Measurements from ENCODE around the gene GPS1. TPM values are rescaled to one million over a fixed set of nuclear protein-coding genes. Genes with fewer than 3 reads are reported as not detected.

Gene GPS1
- total and polyA plus RNA-seq, 9 of the 15 experiments (the other 6 are each of a cell fraction or from before 2014, with no cell fraction given), result 3.1 to 167 (median 69.9) TPM

DNA sequence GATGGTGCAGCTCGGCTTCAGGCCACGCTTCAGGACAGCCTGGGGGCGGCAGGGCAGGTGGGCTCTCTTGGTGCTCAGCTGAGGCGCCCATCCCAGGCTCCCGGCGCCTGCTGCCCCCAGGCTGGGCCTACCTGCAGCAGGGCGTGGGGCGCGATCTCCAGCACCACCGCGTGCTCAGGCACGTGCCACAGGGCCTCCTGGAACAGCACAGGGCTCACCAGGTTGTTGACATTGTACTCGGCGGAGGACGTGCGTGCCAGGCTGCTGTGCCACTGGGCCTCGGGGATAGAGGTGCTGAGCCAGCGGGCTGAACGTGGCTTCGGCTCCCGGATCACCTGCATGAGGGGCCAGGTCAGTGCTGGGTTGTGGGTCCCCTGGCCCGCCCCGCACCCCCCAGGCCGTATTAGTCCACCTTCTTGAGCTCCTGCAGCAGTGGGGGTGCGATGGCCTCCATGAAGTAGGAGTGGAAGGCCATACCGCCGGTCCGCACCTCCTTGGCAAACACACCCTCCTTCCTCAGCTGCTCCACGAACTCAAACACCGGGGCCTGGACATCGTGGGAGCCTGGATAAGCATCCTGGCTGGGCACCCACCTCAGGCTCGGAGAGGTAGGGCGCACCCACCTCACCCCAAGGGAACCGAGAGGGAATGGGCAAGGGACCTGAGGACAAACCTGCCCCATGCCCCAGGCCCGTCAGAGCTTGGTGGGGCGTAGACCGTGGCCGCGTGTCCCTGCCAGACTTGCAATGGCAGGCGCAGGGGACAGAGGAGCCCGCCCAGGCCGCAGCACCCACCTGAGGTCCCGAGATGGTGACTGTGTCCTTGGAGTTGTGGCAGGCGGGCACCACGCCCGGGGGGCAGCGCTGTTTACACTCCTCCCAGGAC, 37.4 kb downstream of the GPS1 start (continued):
- peak; percentile 70 for TF ChIP-seq RBFOX2 (IDR thresholded peaks at IDR 0.05; ENCODE audit: low read depth, low read length)

DNA sequence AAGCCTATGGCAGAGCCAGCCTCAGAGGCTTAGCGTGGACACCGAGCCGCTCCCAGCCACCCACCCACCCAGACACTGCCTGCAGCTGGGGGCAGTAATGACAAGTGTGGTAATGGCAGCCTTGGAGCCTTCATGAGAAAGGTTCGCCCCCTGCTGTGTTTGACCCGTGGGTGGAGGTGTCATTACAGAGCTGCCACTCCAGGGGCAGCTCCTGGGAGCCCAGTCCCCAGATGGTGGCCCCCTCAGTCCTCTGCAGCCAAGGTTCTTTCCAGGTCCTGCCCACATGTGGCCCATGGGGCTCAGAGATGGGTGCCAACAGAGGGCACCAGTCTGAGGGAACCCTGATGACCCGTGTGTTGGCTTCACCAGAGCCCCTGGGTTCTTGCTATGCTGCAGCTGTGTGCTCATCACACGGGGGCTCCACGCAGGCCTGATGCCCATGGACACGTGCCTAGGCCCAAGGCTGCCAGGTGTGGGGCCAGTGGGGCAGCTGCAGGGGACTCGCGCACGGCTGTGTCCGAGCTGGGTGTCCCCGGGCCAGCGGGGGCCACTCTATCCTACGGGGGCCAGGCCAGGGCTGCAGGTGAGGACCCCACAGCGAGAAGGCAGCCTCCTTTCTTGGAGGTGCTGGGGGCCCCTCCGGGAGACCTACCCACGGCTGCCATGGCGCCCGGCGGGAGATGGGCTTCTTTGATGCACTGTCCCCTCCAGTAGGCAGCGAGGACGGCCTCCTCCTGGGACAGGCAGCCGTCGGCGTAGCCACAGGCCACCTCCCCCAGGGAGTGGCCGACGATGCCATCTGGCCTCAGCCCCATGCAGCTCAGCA, 38.2 kb downstream of the GPS1 start:
- ATAC-seq, result no peak
- no TSS peak for BruUV-seq (replicated peaks)
- Histone ChIP-seq H2AFZ (ENCODE audit: low read depth, low read length) (no peak overlapping the region), H3K9me1 (ENCODE audit: control insufficient read depth, insufficient read depth, low read length) (no peaks in the 10 kb centered on the region), H3K4me2 (ENCODE audit: insufficient read depth, low read length) (no peak overlapping the region), H3K27me3 (ENCODE audit: control insufficient read depth in 2 of 2, insufficient read depth in 2 of 2, low read length in 2 of 2) (no peaks in the 10 kb centered on the region), H3K79me2 (ENCODE audit: control insufficient read depth, insufficient read depth, low read length) (peaks cover 42% of the 10 kb centered on the region), H4K20me1 (replicated peaks; ENCODE audit: control insufficient read depth, insufficient read depth, low read length) (peaks cover 19% of the 10 kb centered on the region), H3K36me3 (ENCODE audit: control insufficient read depth, insufficient read depth, low read length) (peaks cover 96% of the 10 kb centered on the region), H3K9me3 (replicated peaks; ENCODE audit: control insufficient read depth, insufficient read depth, low read depth, low read length) (no peaks in the 10 kb centered on the region), H3K4me3 (no peak overlapping the region), H3K4me1 (replicated peaks in 1 of 2; ENCODE audit: control insufficient read depth in 2 of 2, insufficient read depth in 2 of 2, low read length in 2 of 2) (peaks cover 0 to 60% of the 10 kb centered on the region in 2 experiments; a peak in 1 of 5 replicates), H3K9ac (ENCODE audit: insufficient read depth in 1 of 2, low read depth in 2 of 2, low read length in 2 of 2) (peak overlapping the region in 1 of 2 experiments; percentile 43; a peak in 1 of 4 replicates), H3K27ac (ENCODE audit: extremely low read depth, low read depth, low read length) (no peak overlapping the region)
- no peak for DNase-seq (ENCODE audit: extremely low read depth in 1 of 4, low spot score in 3 of 4)
- POLR2A ChIA-PET, result interaction anchor here (0.5 to 5.9 kb wide), 7 partner anchors 8 to 450 kb away, joined by 3 to 52 read pairs (median 3); partner anchors contain the start of gene FASN
- no peak for FAIRE-seq
- WGBS (ENCODE audit: insufficient coverage, low coverage, missing lambda C conversion rate), result 97% methylated on average over 11 of the region's 29 CpGs
- CTCF ChIA-PET (ENCODE audit: low intra/inter-chr PET ratio), result no interaction called here
- in situ Hi-C loops (cut with MboI) (no loop called here), intact Hi-C loops (cut with micrococcal nuclease) (no loop called here)
- TF ChIP-seq, protein P1, sequence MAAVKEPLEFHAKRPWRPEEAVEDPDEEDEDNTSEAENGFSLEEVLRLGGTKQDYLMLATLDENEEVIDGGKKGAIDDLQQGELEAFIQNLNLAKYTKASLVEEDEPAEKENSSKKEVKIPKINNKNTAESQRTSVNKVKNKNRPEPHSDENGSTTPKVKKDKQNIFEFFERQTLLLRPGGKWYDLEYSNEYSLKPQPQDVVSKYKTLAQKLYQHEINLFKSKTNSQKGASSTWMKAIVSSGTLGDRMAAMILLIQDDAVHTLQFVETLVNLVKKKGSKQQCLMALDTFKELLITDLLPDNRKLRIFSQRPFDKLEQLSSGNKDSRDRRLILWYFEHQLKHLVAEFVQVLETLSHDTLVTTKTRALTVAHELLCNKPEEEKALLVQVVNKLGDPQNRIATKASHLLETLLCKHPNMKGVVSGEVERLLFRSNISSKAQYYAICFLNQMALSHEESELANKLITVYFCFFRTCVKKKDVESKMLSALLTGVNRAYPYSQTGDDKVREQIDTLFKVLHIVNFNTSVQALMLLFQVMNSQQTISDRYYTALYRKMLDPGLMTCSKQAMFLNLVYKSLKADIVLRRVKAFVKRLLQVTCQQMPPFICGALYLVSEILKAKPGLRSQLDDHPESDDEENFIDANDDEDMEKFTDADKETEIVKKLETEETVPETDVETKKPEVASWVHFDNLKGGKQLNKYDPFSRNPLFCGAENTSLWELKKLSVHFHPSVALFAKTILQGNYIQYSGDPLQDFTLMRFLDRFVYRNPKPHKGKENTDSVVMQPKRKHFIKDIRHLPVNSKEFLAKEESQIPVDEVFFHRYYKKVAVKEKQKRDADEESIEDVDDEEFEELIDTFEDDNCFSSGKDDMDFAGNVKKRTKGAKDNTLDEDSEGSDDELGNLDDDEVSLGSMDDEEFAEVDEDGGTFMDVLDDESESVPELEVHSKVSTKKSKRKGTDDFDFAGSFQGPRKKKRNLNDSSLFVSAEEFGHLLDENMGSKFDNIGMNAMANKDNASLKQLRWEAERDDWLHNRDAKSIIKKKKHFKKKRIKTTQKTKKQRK (IDR thresholded peaks at IDR 0.05; ENCODE audit: borderline replicate concordance, low read depth, low read length), result no peak
- peak; percentile 8; the same call in 1 of the 2 replicates for TF ChIP-seq POLR2A (conservative IDR thresholded peaks at IDR 0.05)
- TF ChIP-seq KAT7 (CRISPR knock-in tag; IDR thresholded peaks at IDR 0.05; ENCODE audit: borderline replicate concordance), result no peak
- no peak for TF ChIP-seq SRSF1 (IDR thresholded peaks at IDR 0.05; ENCODE audit: low read depth, low read length)
- peak; percentile 37; the same call in 1 of the 2 replicates for TF ChIP-seq POLR2G (IDR thresholded peaks at IDR 0.05; ENCODE audit: low read depth, low read length)
- TF ChIP-seq FOXJ3 (CRISPR knock-in tag; IDR thresholded peaks at IDR 0.05), result no peak
- TF ChIP-seq ZNF324 (CRISPR knock-in tag; IDR thresholded peaks at IDR 0.05), result no peak
- TF ChIP-seq ELF1 (tag; IDR thresholded peaks at IDR 0.05), result no peak
- TF ChIP-seq RBFOX2 (IDR thresholded peaks at IDR 0.05; ENCODE audit: low read depth, low read length), result peak; percentile 59
- peak; percentile 44; the same call in 1 of the 2 replicates for TF ChIP-seq POLR2AphosphoS5 (IDR thresholded peaks at IDR 0.05; ENCODE audit: control insufficient read depth, insufficient read depth, low read depth, low read length)
- TF ChIP-seq SUPT5H (IDR thresholded peaks at IDR 0.05), result peak; percentile 18

All from K562 (cell line).